HUES6 (cell line): ENCODE measurements around the gene LMNA.

Experiments
- H3K27ac ChIP-seq: 2 replicates; pipeline ENCODE4 v1.7.0; 2013; ENCODE audit warnings: low read depth, mild to moderate bottlenecking, low read length, inconsistent platforms
- H3K27me3 ChIP-seq: 2 replicates; pipeline ENCODE4 v1.6.1; 2013; ENCODE audit warnings: low read length; ENCODE audit not compliant: control insufficient read depth, insufficient read depth
- H3K36me3 ChIP-seq: 2 replicates; pipeline ENCODE4 v1.6.1; 2013; ENCODE audit warnings: low read length; ENCODE audit not compliant: control insufficient read depth, insufficient read depth
- H3K4me1 ChIP-seq: 2 replicates; pipeline ENCODE4 v1.6.1; 2013; ENCODE audit warnings: low read length; ENCODE audit not compliant: control insufficient read depth, insufficient read depth
- H3K4me3 ChIP-seq: 2 replicates; pipeline ENCODE4 v1.5.1; 2013; ENCODE audit warnings: low read depth, low read length
- H3K9ac ChIP-seq: one replicate; pipeline ENCODE4 v1.6.1; 2013; ENCODE audit warnings: mild to moderate bottlenecking, low read length
- H3K9me3 ChIP-seq: 2 replicates; pipeline ENCODE4 v1.6.1; 2013; ENCODE audit warnings: low read depth, low read length; ENCODE audit not compliant: control insufficient read depth, insufficient read depth

LMNA gene

GRCh38 chr1:156074661-156075060 is 39.9 kb upstream of the LMNA start:
- Histone ChIP-seq H3K4me3 (no peak overlapping the region), H3K4me1 (peaks cover 62% of the 10 kb centered on the region), H3K9me3 (no peaks in the 10 kb centered on the region), H3K9ac (no peak overlapping the region), H3K27me3 (no peaks in the 10 kb centered on the region), H3K36me3 (peaks cover 25% of the 10 kb centered on the region), H3K27ac (no peak overlapping the region)

- Histone ChIP-seq H3K4me3 (no peak overlapping the region), H3K9ac (no peak overlapping the region), H3K4me1 (peaks cover 67% of the 10 kb centered on the region), H3K36me3 (peaks cover 20% of the 10 kb centered on the region), H3K9me3 (no peaks in the 10 kb centered on the region), H3K27ac (no peak overlapping the region), H3K27me3 (no peaks in the 10 kb centered on the region)
Measured at GRCh38 chr1:156075162-156075561, 39.3 kb upstream of the LMNA start.

- H3K4me3 ChIP-seq: peak overlapping the region; percentile 44; the same call in 1 of the 2 replicates
- H3K9ac ChIP-seq: no peak overlapping the region
Measured at GRCh38 chr1:156075775-156076204, 38.7 kb upstream of the LMNA start.

DNA sequence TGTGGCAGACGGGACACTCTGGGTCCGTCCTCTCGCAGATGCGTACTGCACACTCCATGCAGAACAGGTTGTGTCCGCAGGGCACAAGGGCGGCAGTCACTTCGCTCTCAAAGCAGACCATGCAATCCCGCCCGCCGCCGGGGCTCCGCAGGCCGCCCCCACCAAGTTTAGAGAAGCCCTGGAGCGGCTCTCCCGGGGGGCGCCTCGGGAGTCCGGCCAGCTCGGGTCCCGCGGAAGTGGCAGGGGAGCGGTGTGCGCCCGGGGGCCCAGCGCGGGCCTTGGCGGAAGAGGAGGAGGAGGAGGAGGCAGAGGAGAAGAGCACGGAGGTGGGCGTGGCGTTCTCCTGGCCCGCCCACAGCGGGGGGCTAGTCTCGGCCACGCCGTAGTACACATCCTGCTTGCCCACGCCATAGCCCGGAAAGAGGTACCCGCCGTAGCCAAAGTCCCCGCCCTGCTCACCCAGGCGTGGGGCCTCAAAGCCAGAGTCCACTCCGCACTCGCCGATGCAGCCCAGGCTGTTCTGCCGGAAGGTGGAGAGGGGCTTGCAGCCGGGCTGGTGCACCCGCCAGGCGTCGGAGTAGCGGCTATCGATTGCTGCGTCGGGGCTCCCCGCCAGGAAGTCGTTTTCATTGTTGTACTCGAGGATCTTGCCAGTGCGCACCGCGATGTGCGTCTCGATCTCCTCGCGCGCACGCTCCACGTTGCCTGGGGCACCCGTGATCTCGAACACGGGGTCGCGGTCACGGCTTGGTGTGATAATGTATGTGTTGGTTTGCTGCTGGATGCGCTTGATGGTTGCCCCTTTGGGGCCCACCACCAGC is 37.7 kb upstream of the LMNA start:
- Histone ChIP-seq H3K4me3 (peak overlapping the region; percentile 44), H3K36me3 (peaks cover 20% of the 10 kb centered on the region), H3K9ac (peak overlapping the region; percentile 72), H3K27me3 (no peaks in the 10 kb centered on the region), H3K4me1 (peaks cover 68% of the 10 kb centered on the region), H3K9me3 (no peaks in the 10 kb centered on the region), H3K27ac (peak overlapping the region; percentile 66; the same call in 1 of the 2 replicates)

More at GRCh38 chr1:156075775-156076204, 38.7 kb upstream of the LMNA start:
- Histone ChIP-seq H3K27ac (no peak overlapping the region), H3K36me3 (peaks cover 20% of the 10 kb centered on the region), H3K9me3 (no peaks in the 10 kb centered on the region), H3K4me1 (peaks cover 68% of the 10 kb centered on the region), H3K27me3 (no peaks in the 10 kb centered on the region)

- Histone ChIP-seq H3K9me3 (no peaks in the 10 kb centered on the region), H3K27ac (peak overlapping the region; percentile 66; the same call in 1 of the 2 replicates), H3K4me1 (peaks cover 66% of the 10 kb centered on the region), H3K27me3 (no peaks in the 10 kb centered on the region), H3K36me3 (peaks cover 20% of the 10 kb centered on the region), H3K9ac (peak overlapping the region; percentile 72), H3K4me3 (peak overlapping the region; percentile 44)
Measured at GRCh38 chr1:156077430-156077760, 37.1 kb upstream of the LMNA start.

DNA sequence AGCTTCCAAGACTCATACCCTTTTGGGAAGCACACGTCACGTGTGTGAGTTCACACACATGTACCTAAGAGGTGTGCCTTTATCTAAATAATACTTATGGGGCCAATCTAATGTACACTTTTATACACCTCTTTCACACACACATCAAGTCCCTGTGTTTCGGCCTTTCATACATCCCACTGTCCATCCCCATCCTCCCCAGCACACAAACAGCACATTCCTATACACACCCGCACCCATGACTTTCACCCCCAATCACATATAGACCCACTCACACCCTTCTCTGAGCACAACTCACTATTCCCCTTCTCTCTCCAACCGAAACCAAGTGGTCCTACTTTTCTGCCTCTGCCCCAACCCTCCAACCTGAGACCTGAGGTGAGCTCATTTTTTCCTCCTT is 35.8 kb upstream of the LMNA start:
- Histone ChIP-seq H3K36me3 (peaks cover 16% of the 10 kb centered on the region), H3K4me1 (peaks cover 56% of the 10 kb centered on the region), H3K27me3 (no peaks in the 10 kb centered on the region), H3K27ac (no peak overlapping the region), H3K9me3 (no peaks in the 10 kb centered on the region), H3K9ac (no peak overlapping the region), H3K4me3 (peak overlapping the region; percentile 22)

DNA sequence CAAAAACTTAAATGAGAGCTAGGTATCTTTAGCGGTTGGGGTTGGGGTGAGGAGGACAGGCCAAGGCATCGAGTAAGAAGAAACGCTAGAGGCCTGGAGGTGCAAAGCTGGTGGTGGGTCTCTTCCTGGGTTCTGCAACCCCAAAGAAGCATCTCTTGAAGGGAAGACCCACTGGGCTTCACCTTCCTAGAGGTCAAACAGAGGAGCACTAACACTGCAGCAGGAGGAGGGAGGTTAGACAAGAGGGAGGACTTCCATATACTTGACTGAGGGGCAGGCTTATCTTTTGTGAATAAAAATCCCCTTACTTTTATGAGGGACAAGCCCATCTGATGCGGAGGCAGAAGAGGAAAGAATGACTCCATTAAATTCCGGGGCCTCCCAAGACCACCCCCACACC is 34.7 kb upstream of the LMNA start:
- Histone ChIP-seq H3K4me3 (peak overlapping the region; percentile 81), H3K27ac (no peak overlapping the region), H3K9ac (peak overlapping the region; percentile 47), H3K36me3 (peaks cover 16% of the 10 kb centered on the region), H3K9me3 (no peaks in the 10 kb centered on the region), H3K27me3 (no peaks in the 10 kb centered on the region), H3K4me1 (peaks cover 56% of the 10 kb centered on the region)

DNA sequence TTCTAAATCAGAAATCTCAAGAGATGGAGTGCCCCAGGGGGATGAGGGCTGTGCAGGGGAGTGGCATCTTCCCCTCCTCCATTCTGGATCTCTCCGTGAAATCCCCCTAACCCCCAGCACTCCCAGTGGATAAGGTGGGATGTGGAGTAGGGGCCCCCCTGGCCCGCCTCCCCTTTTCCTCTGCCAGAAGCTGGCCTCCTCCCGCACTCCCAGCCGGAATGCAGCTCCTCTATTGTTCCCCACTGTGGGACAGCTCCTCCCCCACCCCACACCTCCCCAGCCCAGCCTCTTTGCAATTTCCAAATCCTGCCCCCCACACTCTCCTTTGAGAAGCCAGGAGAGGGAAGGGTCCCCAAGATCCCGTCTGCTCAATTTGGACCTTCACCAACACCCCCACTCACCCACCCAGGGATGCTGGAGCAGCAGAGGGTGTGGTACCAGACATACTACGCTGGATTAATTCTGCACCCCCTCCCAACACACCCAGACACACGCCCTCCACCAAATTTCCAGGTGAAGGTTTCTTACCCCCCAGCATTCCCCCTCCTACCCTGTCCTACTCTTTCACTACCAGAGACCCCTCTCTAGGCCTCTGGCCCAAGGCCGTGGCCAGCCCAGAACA is 34.2 kb upstream of the LMNA start:
- Histone ChIP-seq H3K4me1 (peaks cover 56% of the 10 kb centered on the region), H3K4me3 (peak overlapping the region; percentile 81)

GRCh38 chr1:156080863-156081179 is 33.7 kb upstream of the LMNA start:
- Histone ChIP-seq H3K27me3 (no peaks in the 10 kb centered on the region), H3K4me3 (peak overlapping the region; percentile 81), H3K27ac (peak overlapping the region; percentile 74; the same call in 1 of the 2 replicates), H3K9ac (peak overlapping the region; percentile 94), H3K36me3 (peaks cover 16% of the 10 kb centered on the region), H3K9me3 (no peaks in the 10 kb centered on the region), H3K4me1 (peaks cover 52% of the 10 kb centered on the region)

More for the DNA sequence above, 34.2 kb upstream of the LMNA start:
- H3K27me3 ChIP-seq: no peaks in the 10 kb centered on the region
- H3K36me3 ChIP-seq: peaks cover 16% of the 10 kb centered on the region
- no peaks in the 10 kb centered on the region for H3K9me3 ChIP-seq
- peak overlapping the region; percentile 94 for H3K9ac ChIP-seq
- peak overlapping the region; percentile 74; the same call in 1 of the 2 replicates for H3K27ac ChIP-seq

DNA sequence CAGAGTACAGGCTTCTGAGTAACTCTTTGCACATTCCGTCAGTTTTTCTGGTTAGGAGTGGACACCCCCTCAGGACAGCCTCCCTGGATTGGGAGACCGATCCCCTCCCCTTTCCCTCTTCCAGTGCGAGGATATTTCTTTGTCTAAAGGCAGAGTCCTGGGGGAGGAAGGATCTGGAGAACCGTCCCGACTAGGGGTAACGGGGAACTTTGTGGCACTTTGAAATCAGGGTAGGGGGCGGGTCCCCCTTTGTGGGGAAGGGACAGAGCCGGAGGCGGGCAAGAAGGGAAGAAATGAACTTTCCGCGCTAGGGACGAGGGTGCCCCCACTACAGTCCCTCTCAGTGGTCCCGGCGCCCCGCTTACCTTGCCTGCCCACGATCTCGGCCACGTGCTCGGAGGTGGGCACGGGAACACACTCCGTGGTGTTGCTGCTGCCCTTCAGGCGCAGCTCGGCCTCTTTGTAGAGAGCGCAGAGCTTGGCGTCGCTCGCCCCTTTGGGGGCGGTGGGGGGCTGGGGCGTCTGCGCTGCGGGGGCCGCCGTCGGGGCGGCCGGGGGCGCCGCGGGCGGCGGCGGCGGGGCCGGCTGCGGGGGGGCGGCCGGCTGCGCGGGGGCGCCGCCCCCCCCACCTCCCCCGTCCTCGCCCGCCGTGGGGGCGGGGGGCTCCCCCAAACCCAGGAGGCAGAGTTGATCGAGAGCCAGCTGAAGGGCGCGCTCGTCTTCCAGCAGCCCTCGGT is 33.2 kb upstream of the LMNA start:
- Histone ChIP-seq H3K27me3 (no peaks in the 10 kb centered on the region), H3K36me3 (peaks cover 11% of the 10 kb centered on the region), H3K9me3 (no peaks in the 10 kb centered on the region), H3K9ac (peak overlapping the region; percentile 94), H3K27ac (peak overlapping the region; percentile 74; the same call in 1 of the 2 replicates), H3K4me1 (peaks cover 51% of the 10 kb centered on the region), H3K4me3 (peak overlapping the region; percentile 81)

- no peaks in the 10 kb centered on the region for H3K9me3 ChIP-seq
- no peaks in the 10 kb centered on the region for H3K27me3 ChIP-seq
- H3K27ac ChIP-seq: peak overlapping the region; percentile 84
- H3K36me3 ChIP-seq: peaks cover 8% of the 10 kb centered on the region
- H3K4me3 ChIP-seq: peak overlapping the region; percentile 81
- H3K4me1 ChIP-seq: peaks cover 48% of the 10 kb centered on the region
- peak overlapping the region; percentile 88 for H3K9ac ChIP-seq
Measured at GRCh38 chr1:156081917-156082308, 32.6 kb upstream of the LMNA start.
